22Rv1 (cell line): ENCODE results near the gene ATP8A1.

Experiments
- ZFX ChIP-seq: fragments of 450-650 bp; IDR thresholded peaks from 2 replicates; pipeline ENCODE4 v1.6.1; 2017; ENCODE audit warnings: antibody characterized with exemption, borderline replicate concordance
- TF ChIP-seq, protein P1 (sequence below): fragments of 450-650 bp; IDR thresholded peaks from 2 replicates; pipeline ENCODE4 v1.5.1; 2017; ENCODE audit warnings: mild to moderate bottlenecking

GRCh38 chr4:42381666-42382065, 275.2 kb downstream of the ATP8A1 start:
- TF ChIP-seq, protein P1, sequence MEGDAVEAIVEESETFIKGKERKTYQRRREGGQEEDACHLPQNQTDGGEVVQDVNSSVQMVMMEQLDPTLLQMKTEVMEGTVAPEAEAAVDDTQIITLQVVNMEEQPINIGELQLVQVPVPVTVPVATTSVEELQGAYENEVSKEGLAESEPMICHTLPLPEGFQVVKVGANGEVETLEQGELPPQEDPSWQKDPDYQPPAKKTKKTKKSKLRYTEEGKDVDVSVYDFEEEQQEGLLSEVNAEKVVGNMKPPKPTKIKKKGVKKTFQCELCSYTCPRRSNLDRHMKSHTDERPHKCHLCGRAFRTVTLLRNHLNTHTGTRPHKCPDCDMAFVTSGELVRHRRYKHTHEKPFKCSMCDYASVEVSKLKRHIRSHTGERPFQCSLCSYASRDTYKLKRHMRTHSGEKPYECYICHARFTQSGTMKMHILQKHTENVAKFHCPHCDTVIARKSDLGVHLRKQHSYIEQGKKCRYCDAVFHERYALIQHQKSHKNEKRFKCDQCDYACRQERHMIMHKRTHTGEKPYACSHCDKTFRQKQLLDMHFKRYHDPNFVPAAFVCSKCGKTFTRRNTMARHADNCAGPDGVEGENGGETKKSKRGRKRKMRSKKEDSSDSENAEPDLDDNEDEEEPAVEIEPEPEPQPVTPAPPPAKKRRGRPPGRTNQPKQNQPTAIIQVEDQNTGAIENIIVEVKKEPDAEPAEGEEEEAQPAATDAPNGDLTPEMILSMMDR = no peak
- TF ChIP-seq ZFX = no peak
